Occipital lobe (tissue), 2 donors: ENCODE measurements around the gene CAPN12. TPM values are rescaled to one million over a fixed set of nuclear protein-coding genes. Genes with fewer than 3 reads are reported as not detected.

Experiments used
- DNase-seq: peaks from one replicate; lab custom pipeline; 2025; lab: John Stamatoyannopoulos, UW
- total RNA-seq: library from RNA; depleted of rRNA; stranded (reverse); fragments of >200 nt; gene quantifications from one replicate; pipeline ENCODE4 v1.2.3, GENCODE V29; 2014

CAPN12 gene
- total RNA-seq, 1 donor from 2014 or later, result not detected

DNA sequence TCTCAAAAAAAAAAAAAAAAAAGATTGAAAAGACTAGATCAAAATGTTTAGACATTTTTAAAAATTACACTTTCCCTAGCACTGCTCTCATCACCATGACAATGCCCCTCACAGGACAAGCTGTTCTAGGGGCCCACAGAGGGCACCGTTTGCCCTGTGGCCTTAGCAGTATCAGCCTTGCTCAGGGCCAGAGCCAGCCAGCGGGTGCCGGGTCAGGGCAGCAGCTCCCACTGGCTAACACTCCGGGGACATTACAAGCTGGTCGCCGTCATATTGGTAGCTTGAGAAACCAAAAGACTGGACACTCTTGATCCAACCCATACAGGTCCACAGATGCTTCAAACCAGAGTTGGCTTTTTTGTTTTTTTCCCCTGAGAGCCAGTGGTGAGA, 18.0 kb downstream of the CAPN12 start:
- no peak for DNase-seq

DNA sequence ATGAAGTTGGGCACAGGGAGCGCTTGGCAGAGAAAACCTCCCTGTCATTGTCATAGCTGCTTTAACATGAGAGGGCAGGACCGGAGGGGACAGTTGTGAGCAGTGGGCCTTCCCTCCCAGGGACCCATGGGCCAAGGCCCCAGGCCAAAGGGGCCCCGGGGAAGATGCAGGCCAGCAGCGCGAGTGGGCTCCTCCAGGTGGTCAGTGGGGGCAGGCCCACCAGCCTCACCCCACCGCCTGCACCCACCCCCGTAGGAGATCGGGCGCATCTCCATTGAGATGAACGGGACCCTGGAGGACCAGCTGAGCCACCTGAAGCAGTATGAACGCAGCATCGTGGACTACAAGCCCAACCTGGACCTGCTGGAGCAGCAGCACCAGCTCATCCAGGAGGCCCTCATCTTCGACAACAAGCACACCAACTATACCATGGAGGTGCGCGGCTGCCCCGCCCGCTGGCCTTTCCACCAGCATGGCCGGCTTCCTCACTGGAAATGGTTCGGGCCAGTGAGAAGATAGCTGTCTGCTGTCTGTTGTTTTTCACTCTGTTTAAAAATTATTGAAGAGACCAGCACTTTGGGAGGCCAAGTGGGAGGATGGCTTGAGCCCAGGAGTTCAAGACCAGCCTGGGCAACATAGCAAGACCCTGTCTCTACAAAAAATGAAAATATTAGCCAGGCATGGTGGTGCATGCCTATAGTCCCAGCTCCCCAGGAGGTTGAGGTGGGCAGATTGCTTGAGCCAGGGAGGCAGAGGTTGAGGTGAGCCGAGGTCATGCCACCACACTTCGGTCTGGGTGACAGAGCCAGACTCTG, 18.6 kb downstream of the CAPN12 start:
- no peak for DNase-seq

DNA sequence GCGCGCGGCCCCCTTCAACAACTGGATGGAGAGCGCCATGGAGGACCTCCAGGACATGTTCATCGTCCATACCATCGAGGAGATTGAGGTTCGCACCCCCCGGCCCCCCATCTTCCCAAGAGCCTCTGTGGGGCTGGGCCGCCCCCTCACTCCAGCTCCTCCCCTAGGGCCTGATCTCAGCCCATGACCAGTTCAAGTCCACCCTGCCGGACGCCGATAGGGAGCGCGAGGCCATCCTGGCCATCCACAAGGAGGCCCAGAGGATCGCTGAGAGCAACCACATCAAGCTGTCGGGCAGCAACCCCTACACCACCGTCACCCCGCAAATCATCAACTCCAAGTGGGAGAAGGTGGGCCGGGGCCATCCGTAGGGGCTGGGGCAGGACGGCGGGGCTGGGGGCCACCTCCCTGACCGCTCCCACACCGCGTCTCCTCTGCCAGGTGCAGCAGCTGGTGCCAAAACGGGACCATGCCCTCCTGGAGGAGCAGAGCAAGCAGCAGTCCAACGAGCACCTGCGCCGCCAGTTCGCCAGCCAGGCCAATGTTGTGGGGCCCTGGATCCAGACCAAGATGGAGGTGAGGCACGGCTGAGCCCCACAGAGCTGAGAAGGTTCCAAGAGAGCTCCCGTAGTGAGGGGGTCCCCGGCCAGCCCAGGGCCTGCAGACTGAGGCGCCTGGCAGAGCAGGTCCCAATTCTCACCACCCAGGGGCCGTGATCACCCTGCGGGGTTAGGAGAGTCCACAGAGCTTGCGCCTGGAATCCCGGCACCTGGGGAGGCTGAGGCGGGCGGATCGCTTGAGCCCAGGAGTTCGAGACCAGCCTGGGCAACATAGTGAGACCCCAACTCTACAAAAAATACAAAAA, 20.1 kb downstream of the CAPN12 start:
- DNase-seq, result no peak

DNA sequence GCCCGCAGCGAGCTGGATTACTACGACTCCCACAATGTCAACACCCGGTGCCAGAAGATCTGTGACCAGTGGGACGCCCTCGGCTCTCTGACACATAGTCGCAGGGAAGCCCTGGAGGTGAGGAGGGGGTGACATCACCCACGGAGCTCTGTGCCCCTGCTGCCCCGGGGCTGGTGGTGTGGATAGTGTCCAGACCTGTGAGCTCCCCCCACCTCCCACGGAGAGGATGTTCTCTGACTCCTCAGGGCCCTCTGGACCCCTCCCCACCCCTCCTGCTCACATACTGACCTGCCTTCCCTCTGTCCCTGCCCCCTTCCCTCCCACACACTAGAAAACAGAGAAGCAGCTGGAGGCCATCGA, 20.7 kb downstream of the CAPN12 start:
- no peak for DNase-seq

DNA sequence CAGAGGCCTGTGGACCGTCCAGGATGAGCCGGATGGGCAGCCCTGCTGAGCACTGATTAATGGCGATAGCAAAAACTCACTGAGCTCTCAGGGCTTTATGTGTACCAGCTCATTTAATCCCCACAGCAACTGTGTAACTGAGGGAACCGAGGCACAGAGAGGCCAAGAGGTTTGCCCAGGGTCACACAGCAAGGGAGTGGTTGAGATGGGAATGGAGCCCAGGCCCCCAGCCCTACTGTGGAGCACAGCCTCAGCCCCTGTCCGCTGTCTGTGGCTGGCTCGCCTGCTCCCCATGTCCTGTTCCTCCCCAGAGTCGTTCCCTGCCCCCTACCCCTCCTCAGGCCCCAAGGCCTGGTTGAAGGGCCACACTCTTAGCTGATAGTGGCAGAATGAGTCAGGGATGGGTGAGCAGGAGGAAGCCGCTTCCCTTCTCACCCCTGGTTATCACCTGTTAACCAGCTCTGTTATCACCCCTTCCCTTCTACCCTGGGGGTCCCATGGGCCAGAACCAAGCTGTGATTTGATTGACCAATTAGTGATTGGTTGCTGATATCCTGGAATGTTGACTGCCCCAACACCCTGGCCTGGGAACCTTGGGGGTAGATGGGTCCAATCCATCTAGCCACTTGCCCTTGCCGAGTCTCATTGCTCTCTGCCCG, 21.2 kb downstream of the CAPN12 start:
- DNase-seq, result no peak

DNA sequence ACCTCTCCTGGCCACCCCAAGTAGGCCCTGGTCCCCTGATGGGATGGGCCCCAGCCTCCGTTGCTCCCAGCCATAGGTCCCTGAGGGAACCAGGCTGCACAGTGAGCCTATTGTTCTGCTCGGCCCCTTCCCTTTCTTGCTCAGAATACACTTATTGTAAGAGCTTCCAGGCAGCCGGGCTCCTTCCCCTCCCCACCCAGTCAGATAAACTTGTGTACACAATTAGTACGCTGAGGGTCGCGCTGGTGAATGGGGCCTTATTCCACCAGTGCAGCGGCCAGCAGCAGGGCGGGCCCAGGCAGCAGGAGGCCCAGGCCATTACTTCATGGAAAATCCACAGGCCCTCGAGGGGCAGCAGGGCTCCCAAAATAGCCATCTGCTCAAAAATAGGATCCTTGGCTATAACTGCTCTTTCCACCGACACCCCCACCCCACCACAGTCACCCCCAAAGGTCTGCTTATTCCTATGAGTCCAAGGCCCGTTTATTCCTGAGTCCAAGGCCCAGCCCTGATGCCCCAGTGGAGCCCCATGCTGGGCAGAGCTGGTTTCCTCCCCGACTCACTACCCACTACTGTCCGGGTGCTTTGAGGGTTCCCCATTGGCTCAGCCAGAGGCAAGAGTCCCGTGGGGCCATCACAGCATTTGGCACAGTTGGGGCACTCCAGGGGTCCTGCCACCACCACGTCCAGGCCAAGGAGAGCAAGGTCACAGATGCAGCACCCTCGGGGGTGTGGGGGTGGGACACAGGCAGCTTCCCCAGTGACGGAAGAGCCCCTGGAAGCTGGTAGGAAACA, 22.1 kb downstream of the CAPN12 start:
- DNase-seq, result peak; percentile 58

DNA sequence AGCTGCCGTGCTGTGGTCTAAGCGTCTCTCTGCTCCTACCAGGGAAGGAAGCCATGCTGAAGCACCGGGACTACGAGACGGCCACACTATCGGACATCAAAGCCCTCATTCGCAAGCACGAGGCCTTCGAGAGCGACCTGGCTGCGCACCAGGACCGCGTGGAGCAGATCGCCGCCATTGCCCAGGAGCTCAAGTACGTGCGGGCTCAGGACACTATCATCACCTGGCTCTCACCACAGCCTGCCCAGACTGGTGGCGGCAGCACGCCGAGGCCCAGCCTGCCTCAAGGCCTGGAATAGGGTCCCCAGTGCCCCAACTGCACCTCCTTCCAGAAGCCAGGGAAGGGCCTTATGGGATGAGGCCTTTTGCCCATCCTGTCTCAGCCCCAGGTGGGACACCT, 22.8 kb downstream of the CAPN12 start:
- no peak for DNase-seq

DNA sequence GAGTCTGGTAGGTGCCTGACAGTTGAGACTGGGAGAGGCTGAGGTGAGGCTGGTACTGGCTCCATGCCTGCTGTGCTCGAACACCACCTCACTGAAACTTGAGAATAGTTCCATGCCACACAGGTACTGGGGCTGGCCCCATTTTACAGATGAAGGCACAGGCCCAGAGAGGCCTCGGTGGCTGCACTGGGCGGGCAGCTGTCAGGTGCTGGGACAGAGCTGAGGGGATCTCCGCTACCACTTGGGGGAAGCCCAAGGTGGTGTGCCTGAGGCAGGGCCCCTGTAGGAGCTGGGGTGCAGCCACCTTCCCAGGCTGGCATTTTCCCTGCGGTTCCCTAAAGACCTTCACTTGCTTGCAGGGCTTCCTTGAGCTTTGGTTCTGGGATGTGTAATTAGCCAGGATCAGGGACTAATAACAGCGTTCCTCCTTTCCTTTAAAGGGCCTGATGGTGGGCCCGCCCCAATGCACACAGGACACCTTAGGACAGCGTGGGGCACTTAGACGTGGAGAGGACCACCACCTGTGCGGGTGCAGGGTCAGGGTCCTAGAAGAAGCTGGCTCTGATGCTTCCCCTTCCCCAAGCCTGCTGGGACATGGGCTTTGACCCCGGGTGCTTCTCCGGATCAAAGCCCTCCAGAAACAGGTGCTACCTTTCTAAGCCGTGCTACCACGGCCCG, 23.6 kb downstream of the CAPN12 start:
- no peak for DNase-seq

DNA sequence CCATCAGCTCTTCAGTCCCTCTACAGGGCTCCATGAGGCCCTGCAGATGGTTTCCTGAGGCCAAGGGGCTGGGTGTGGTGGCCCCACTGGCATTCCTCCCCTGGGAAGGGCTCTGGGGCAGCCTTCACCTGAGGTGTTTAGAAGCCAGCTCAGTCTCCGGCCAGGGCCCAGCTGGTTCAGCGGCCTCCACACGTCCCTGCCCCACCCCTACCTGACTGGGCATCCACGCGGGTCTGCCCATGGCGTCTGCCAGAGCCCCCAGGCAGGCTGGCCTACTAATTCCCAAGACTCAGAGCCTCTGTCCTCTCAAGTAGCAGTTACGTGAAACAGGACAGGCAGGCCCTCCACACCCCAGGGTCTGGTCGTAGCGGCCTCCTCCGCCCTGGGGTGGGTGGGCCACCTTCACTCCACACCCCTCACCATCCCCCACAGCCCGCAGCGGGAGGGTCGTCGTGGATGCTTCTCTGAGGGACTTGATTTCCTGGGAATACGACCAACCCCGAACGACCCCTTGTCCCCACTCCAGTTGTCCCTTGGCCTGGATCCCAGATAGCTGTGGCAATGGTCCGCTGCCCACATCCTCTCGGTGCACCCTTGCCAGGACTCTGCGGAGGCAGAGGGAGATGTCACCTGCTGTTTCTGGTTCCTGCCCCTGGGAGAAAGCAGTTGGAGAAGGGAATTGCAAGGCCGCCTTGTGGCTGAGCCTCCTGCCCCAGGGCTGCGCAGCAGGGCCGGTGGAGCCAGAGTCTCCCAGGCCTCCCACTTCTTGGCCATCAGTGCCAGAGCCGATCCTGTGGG, 24.3 kb downstream of the CAPN12 start:
- DNase-seq, result no peak

DNA sequence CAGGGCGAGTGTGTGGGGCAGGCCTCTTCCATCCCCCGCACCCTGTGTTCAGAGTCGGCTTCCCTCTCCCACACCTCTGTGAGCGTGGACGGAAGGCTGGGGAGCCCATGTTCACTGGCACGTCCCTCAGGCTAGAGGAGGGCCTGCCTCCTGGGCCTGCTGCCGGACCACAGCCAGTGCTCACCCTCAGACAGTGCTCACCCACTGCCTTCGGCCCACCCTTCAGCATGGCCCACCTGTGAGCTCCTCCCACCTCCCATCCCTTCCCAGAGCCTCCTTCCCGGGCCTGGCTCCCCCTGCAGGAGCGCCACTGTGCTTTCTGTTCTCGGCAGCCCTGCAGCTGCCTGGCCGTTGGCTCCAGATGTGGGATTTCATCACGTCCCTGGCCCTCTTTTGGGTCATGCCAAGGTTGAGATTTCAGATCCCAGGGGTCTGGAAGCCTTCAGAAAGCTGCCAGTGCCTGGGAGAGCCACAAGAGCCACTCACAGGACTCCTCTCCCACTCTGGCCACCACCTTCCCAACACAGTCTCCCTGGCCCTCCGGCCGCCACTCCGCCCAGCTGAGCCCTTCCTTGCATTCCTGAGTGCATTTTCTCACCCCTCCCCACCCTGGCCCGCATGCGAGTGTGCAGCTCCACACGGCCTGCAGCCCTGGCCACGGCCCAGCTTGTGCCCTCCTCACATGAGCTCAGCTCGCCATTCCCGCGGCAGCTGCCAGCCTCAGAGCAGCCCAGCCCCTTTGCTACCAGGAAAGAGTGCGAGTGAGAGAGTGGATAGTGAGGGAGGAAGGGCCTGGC, 25.3 kb downstream of the CAPN12 start:
- peak; percentile 60 for DNase-seq

DNA sequence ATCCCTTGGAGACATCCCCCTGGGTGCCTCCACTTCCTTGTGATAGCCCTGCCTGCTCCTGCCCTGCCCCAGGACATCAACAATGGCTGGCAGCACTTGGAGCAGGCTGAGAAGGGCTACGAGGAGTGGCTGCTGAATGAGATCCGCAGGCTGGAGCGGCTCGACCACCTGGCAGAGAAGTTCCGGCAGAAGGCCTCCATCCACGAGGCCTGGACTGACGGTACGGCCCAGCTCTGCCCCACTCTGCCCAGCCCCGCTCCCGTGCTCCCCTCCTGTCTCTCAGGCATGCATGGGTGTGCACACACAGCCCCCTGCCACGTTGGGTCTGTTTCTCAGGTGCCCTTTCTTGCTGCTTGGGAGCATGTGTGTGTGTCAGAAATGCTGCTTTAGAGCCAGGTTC, 26.4 kb downstream of the CAPN12 start:
- no peak for DNase-seq

DNA sequence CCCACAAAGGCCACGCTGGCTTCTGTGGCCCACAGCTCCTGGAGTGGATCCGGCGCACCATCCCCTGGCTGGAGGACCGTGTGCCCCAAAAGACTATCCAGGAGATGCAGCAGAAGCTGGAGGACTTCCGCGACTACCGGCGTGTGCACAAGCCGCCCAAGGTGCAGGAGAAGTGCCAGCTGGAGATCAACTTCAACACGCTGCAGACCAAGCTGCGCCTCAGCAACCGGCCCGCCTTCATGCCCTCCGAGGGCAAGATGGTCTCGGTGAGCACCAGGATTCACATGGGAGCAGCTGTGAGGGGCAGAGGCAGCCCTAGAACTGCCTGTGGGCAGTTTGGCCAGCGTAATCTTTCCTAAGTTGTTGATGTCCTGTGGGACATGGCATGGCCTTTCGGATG, 27.2 kb downstream of the CAPN12 start:
- no peak for DNase-seq

DNA sequence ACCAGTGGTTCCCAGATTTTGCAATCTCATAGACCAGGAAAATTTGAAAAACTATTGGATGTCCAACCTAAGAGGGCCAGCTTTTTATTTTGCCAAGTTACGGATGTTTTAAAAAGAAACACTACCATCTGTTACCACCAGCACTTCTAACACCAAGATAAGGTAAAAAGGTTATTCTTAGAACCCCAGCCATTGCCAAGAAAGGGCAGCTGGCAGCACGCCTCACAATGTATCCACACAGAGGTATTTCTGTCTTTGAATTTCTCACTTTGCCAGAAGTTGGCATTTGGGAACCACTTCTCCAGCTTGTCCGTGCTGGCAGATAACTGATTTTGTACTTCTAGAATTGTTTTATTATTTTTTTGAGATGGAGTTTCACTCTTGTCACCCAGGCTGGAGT, 28.7 kb downstream of the CAPN12 start:
- DNase-seq, result peak; percentile 68

DNA sequence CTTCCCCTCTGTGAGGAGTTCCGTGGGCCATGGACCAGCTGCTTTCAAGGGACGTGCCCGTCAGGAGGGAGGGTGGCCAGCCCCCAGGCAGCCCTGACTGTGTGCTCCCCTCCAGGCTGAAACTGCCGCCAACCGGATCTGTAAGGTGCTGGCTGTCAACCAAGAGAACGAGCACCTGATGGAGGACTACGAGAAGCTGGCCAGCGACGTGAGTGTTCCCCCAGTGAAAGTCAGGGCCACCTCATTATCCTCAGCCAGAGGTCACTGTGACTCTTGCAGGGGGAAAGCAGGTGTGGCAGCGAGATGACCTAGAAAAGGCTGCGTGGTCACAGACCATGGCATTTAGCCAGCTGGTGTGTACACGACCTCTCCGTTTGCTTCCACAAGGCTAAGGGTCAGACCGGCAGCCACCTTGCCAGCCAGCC, 29.9 kb downstream of the CAPN12 start:
- DNase-seq, result no peak

DNA sequence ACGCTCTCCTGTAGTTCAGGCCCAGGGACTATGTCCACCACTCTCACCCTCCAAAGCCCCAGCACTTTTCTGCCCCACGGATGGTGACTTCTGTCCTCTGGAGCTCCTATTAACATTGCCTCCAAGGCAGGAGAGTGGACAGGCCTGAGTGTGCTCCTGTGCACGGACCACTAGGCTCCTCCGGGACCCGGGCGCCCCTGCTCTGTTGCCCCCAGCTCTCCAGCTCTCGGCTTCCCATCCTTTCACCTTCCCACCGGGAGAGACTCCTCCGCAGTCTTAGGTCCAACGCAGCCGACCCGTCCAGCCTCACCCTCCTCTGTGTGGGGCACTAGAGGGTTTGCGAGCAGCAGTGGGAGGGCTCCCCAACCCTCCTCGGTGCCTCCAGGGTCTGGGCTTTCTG, 30.4 kb downstream of the CAPN12 start:
- no peak for DNase-seq

DNA sequence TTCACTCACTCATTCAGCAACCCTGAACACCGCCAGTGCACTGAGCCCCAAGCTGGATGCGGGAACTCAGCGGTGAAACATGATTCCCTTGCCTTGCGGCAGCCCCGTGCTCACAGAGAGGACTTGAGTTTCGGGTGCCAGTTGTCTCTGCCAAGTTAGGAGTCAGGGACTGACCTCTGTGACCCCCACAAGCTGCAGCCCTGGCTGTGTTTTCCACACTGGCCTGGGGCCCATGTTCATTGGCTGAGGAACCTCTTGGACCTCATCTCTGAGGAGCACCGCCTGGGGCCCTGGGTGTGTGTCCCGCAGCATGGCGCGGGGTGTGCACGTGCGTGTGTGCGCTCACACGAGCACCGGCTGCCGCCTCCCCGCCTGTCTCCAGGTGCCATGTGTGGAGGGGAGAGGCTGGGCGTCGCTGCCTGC, 31.0 kb downstream of the CAPN12 start:
- DNase-seq, result no peak

DNA sequence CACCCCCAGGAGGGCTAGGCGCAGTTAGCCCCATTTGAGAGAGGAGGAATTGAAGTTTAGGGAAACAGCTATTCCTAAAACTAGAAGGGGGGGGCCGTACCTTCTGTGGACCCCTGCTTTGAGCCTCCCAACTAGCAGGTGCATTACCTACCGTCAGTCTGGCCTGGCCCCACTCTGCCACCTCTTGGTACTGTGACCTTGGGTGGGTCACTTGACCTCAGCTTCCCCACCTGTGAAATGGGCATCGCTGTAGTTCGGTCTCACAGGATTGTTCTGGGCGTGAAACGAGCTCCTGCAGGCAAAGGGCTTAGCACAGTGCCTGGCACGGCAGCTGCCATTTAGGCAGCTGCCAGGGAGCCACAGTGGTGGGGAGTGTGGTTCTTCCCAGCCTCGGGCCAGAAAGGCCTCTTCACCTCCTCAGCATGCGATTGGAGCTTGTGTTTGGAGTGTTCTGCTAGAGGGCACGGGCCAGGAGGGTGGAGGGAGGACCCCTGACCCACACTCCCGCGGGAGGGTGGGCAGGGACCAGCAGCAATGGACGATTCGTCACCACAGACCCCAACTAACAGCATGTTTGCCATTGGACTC, 32.0 kb downstream of the CAPN12 start:
- no peak for DNase-seq

DNA sequence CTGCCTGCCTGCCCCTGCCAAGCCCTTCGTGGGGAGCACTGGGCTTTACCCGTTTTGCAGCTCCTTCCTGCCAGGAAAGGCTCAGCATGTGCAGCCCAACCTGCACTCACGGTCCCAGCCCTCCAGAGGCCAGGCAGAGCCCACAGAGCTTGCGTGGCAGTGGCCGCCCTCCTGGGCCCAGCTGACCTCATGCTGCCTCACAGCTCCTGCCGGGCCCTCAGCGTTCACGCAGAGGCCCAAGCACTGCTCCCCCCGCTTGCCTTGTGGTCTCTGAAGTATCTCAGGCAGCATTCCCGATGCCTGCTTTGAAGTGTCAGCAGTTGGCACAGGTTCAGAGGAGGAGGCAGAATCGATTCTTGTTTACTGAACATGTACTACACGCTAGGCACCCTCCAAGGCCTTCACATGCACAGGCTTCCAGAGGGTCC, 32.5 kb downstream of the CAPN12 start:
- DNase-seq, result no peak
